LNCaP clone FGC (cell line): ENCODE measurements around the gene ASTN2.

Experiments used
- DNase-seq: peaks from one replicate; pipeline ENCODE4 v3.0.0-alpha.2; 2011; ENCODE audit warnings: low read depth
- H3K4me3 ChIP-seq: 2 replicates; pipeline ENCODE4 v1.5.1; 2011; ENCODE audit warnings: mild to moderate bottlenecking, low read depth, low read length, control low read depth
- CTCF ChIP-seq: IDR thresholded peaks from 2 replicates; pipeline ENCODE4 v1.5.1; 2012; ENCODE audit warnings: mild to moderate bottlenecking; ENCODE audit not compliant: control insufficient read depth, insufficient read depth; ENCODE audit errors: extremely low read depth

Gene ASTN2

GRCh38 chr9:116555119-116555518 is 859.7 kb downstream of the ASTN2 start:
- H3K4me3 ChIP-seq, result no peak overlapping the region
- no peak for TF ChIP-seq CTCF
- no peak for DNase-seq

GRCh38 chr9:116550696-116551436 is 864.0 kb downstream of the ASTN2 start:
- TF ChIP-seq CTCF, result no peak
- no peak overlapping the region for H3K4me3 ChIP-seq
- no peak for DNase-seq

- DNase-seq, result no peak
- no peak for TF ChIP-seq CTCF
- no peak overlapping the region for H3K4me3 ChIP-seq
Observed at GRCh38 chr9:116549786-116550660, 864.8 kb downstream of the ASTN2 start.

GRCh38 chr9:116549061-116549664 is 865.7 kb downstream of the ASTN2 start:
- no peak for TF ChIP-seq CTCF
- H3K4me3 ChIP-seq, result no peak overlapping the region
- no peak for DNase-seq

GRCh38 chr9:116547729-116548426 is 867.0 kb downstream of the ASTN2 start:
- TF ChIP-seq CTCF, result no peak
- no peak for DNase-seq
- H3K4me3 ChIP-seq, result no peak overlapping the region

- no peak for DNase-seq
- no peak overlapping the region for H3K4me3 ChIP-seq
- no peak for TF ChIP-seq CTCF
Observed at GRCh38 chr9:116546711-116547581, 867.9 kb downstream of the ASTN2 start.
